Measurements from ENCODE around the gene CFAP58. TPM values are rescaled to one million over a fixed set of nuclear protein-coding genes. Genes with fewer than 3 reads are reported as not detected.

CFAP58 gene
- total and polyA plus RNA-seq, 4 donors: 0.01 to 0.09 (median 0.08) TPM; not detected in 1

- no peaks in the 10 kb centered on the region for H3K4me1 ChIP-seq (ENCODE audit: control insufficient read depth in 4 of 4, insufficient read depth in 4 of 4, low read length in 3 of 4)
- no peak overlapping the region for H3K9ac ChIP-seq (ENCODE audit: low read depth in 1 of 2, low read length in 2 of 2)
- TF ChIP-seq YY1 (IDR thresholded peaks at IDR 0.05) (no peak), ZBTB33 (IDR thresholded peaks at IDR 0.05) (no peak), NR2F2 (IDR thresholded peaks at IDR 0.05) (no peak), TAF1 (conservative IDR thresholded peaks at IDR 0.05) (no peak), ATF3 (IDR thresholded peaks at IDR 0.05) (no peak), HNF4A (conservative IDR thresholded peaks at IDR 0.05) (no peak), RXRA (IDR thresholded peaks at IDR 0.05) (no peak), REST (IDR thresholded peaks at IDR 0.05) (no peak), MAX (IDR thresholded peaks at IDR 0.05) (no peak), SP1 (IDR thresholded peaks at IDR 0.05) (no peak), JUND (IDR thresholded peaks at IDR 0.05) (no peak), GABPA (IDR thresholded peaks at IDR 0.05 in 1 of 2, conservative IDR thresholded peaks at IDR 0.05 in 1 of 2) (no peak), RAD21 (IDR thresholded peaks at IDR 0.05) (no peak), FOXA2 (IDR thresholded peaks at IDR 0.05) (no peak), FOXA1 (IDR thresholded peaks at IDR 0.05) (no peak), EGR1 (IDR thresholded peaks at IDR 0.05; ENCODE audit: low read depth in 2 of 2) (no peak)
- DNase-seq (ENCODE audit: low spot score): no peak
- H3K27me3 ChIP-seq (ENCODE audit: control insufficient read depth in 4 of 4, insufficient read depth in 4 of 4, low read length in 3 of 4): no peaks in the 10 kb centered on the region
- no peaks in the 10 kb centered on the region for H3K9me3 ChIP-seq (ENCODE audit: control insufficient read depth in 4 of 4, low read length in 3 of 4)
- no peaks in the 10 kb centered on the region for H3K36me3 ChIP-seq (ENCODE audit: control insufficient read depth in 4 of 4, insufficient read depth in 3 of 4, low read depth in 1 of 4, low read length in 3 of 4)
- 75% methylated on average over 1 of the region's 1 CpG for WGBS
- H3K4me3 ChIP-seq (ENCODE audit: low read depth in 1 of 3, low read length in 3 of 3): no peak overlapping the region
- no peak overlapping the region for H3K27ac ChIP-seq (ENCODE audit: low read depth in 1 of 2, low read length in 2 of 2)
Observed at GRCh38 chr10:104413528-104413927, 59.9 kb downstream of the CFAP58 start.

- Histone ChIP-seq H3K36me3 (ENCODE audit: control insufficient read depth in 4 of 4, insufficient read depth in 3 of 4, low read depth in 1 of 4, low read length in 3 of 4) (no peaks in the 10 kb centered on the region), H3K27me3 (ENCODE audit: control insufficient read depth in 4 of 4, insufficient read depth in 4 of 4, low read length in 3 of 4) (no peaks in the 10 kb centered on the region), H3K4me3 (ENCODE audit: low read depth in 1 of 3, low read length in 3 of 3) (no peak overlapping the region), H3K9me3 (ENCODE audit: control insufficient read depth in 4 of 4, low read length in 3 of 4) (no peaks in the 10 kb centered on the region), H3K4me1 (ENCODE audit: control insufficient read depth in 4 of 4, insufficient read depth in 4 of 4, low read length in 3 of 4) (no peaks in the 10 kb centered on the region), H3K27ac (ENCODE audit: low read depth in 1 of 2, low read length in 2 of 2) (no peak overlapping the region), H3K9ac (ENCODE audit: low read depth in 1 of 2, low read length in 2 of 2) (no peak overlapping the region)
- TF ChIP-seq HNF4A (conservative IDR thresholded peaks at IDR 0.05) (no peak), NR2F2 (IDR thresholded peaks at IDR 0.05) (no peak), SP1 (IDR thresholded peaks at IDR 0.05) (no peak), HNF4G (IDR thresholded peaks at IDR 0.05) (no peak), RAD21 (IDR thresholded peaks at IDR 0.05) (no peak), GABPA (IDR thresholded peaks at IDR 0.05 in 1 of 2, conservative IDR thresholded peaks at IDR 0.05 in 1 of 2) (no peak), YY1 (IDR thresholded peaks at IDR 0.05) (no peak), RXRA (IDR thresholded peaks at IDR 0.05) (no peak), REST (IDR thresholded peaks at IDR 0.05) (no peak), FOXA1 (IDR thresholded peaks at IDR 0.05) (no peak), JUND (IDR thresholded peaks at IDR 0.05) (no peak), TAF1 (conservative IDR thresholded peaks at IDR 0.05) (no peak), ATF3 (IDR thresholded peaks at IDR 0.05) (no peak)
- DNase-seq (ENCODE audit: low spot score): no peak
- WGBS: 92% methylated on average over 7 of the region's 7 CpGs
Observed at GRCh38 chr10:104415526-104416165, 62.0 kb downstream of the CFAP58 start.

Measured in liver (tissue), 9 donors.